Large intestine (tissue), 3 donors: ENCODE results near the gene SLC35A3. TPM values are rescaled to one million over a fixed set of nuclear protein-coding genes. Genes with fewer than 3 reads are reported as not detected.

Experiments
- DNase-seq, 2 donors: peaks; one replicate each; pipeline versions ENCODE4 v3.0.0 to v3.0.0-alpha.2; 2013
- H3K27ac ChIP-seq: one replicate; pipeline ENCODE4 v1.5.1; 2013; ENCODE audit warnings: low read length
- H3K27me3 ChIP-seq: 2 replicates; pipeline ENCODE4 v1.6.1; 2013; ENCODE audit warnings: low read length; ENCODE audit not compliant: control insufficient read depth, insufficient read depth
- H3K36me3 ChIP-seq: 2 replicates; pipeline ENCODE4 v1.6.1; 2013; ENCODE audit warnings: low read length; ENCODE audit not compliant: control insufficient read depth, insufficient read depth
- H3K4me1 ChIP-seq: one replicate; pipeline ENCODE4 v1.6.1; 2013; ENCODE audit warnings: low read length; ENCODE audit not compliant: control insufficient read depth, insufficient read depth
- H3K4me3 ChIP-seq: one replicate; pipeline ENCODE4 v1.5.1; 2013; ENCODE audit warnings: low read length
- H3K9me3 ChIP-seq: one replicate; pipeline ENCODE4 v1.6.1; 2013; ENCODE audit warnings: mild to moderate bottlenecking, low read depth, low read length, moderate library complexity; ENCODE audit not compliant: control insufficient read depth
- WGBS: methylation state at CpG from one replicate; pipeline ENCODE4 v1.1.5; 2013; ENCODE audit warnings: low lambda C conversion rate; ENCODE audit not compliant: insufficient coverage; 5-methylcytosine and 5-hydroxymethylcytosine counted together
- polyA plus RNA-seq: library from polyadenylated mRNA; unstranded; fragments of 120-200 nt; gene quantifications from one replicate; pipeline ENCODE4 v1.2.1, GENCODE V29; 2013

The SLC35A3 gene
- polyA plus RNA-seq, 1 donor, result 78.9 TPM

GRCh38 chr1:100023482-100023881 is 53.7 kb downstream of the SLC35A3 start:
- Histone ChIP-seq H3K27ac (no peak overlapping the region), H3K27me3 (no peaks in the 10 kb centered on the region), H3K4me3 (no peak overlapping the region), H3K36me3 (peaks cover 14% of the 10 kb centered on the region), H3K4me1 (no peaks in the 10 kb centered on the region), H3K9me3 (no peaks in the 10 kb centered on the region)
- WGBS, result no CpG with 5 or more reads among the region's 6 CpGs
- no peak for DNase-seq

- WGBS, result no CpG with 5 or more reads among the region's 1 CpG
- no peaks in the 10 kb centered on the region for H3K4me1 ChIP-seq
- DNase-seq, result no peak
- H3K27me3 ChIP-seq, result no peaks in the 10 kb centered on the region
- H3K36me3 ChIP-seq, result peaks cover 4% of the 10 kb centered on the region
- H3K27ac ChIP-seq, result no peak overlapping the region
- no peak overlapping the region for H3K4me3 ChIP-seq
- no peaks in the 10 kb centered on the region for H3K9me3 ChIP-seq
Measured at GRCh38 chr1:100027212-100027611, 57.4 kb downstream of the SLC35A3 start.

GRCh38 chr1:100028765-100029164 is 59.0 kb downstream of the SLC35A3 start:
- H3K27ac ChIP-seq, result no peak overlapping the region
- no peaks in the 10 kb centered on the region for H3K4me1 ChIP-seq
- no peaks in the 10 kb centered on the region for H3K9me3 ChIP-seq
- H3K36me3 ChIP-seq, result peaks cover 2% of the 10 kb centered on the region
- H3K27me3 ChIP-seq, result no peaks in the 10 kb centered on the region
- WGBS, result no CpG with 5 or more reads among the region's 2 CpGs
- DNase-seq, result no peak
- no peak overlapping the region for H3K4me3 ChIP-seq

- no peak for DNase-seq
- H3K36me3 ChIP-seq, result no peaks in the 10 kb centered on the region
- no peak overlapping the region for H3K27ac ChIP-seq
- no peak overlapping the region for H3K4me3 ChIP-seq
- no peaks in the 10 kb centered on the region for H3K9me3 ChIP-seq
- no peaks in the 10 kb centered on the region for H3K27me3 ChIP-seq
- H3K4me1 ChIP-seq, result no peaks in the 10 kb centered on the region
Measured at GRCh38 chr1:100034470-100034869, 64.7 kb downstream of the SLC35A3 start.

GRCh38 chr1:100035214-100035613 is 65.4 kb downstream of the SLC35A3 start:
- Histone ChIP-seq H3K27ac (no peak overlapping the region), H3K27me3 (no peaks in the 10 kb centered on the region), H3K4me3 (no peak overlapping the region), H3K36me3 (no peaks in the 10 kb centered on the region), H3K4me1 (peaks cover under 1% of the 10 kb centered on the region), H3K9me3 (no peaks in the 10 kb centered on the region)
- no CpG with 5 or more reads among the region's 1 CpG for WGBS
- no peak for DNase-seq

GRCh38 chr1:100036718-100037655 is 67.2 kb downstream of the SLC35A3 start:
- DNase-seq, result peak in 1 of 2 donors; percentile 66
- H3K27me3 ChIP-seq, result no peaks in the 10 kb centered on the region

GRCh38 chr1:100037656-100037926 is 67.8 kb downstream of the SLC35A3 start:
- Histone ChIP-seq H3K4me3 (peak overlapping the region; percentile 86), H3K4me1 (peaks cover 6% of the 10 kb centered on the region), H3K27me3 (no peaks in the 10 kb centered on the region), H3K27ac (peak overlapping the region; percentile 98), H3K9me3 (no peaks in the 10 kb centered on the region), H3K36me3 (no peaks in the 10 kb centered on the region)
- WGBS, result 0% methylated on average over 2 of the region's 8 CpGs
- DNase-seq, result no peak

More at GRCh38 chr1:100036718-100037655, 67.2 kb downstream of the SLC35A3 start:
- H3K9me3 ChIP-seq, result no peaks in the 10 kb centered on the region
- peaks cover 6% of the 10 kb centered on the region for H3K4me1 ChIP-seq
- peak overlapping the region; percentile 98 for H3K27ac ChIP-seq
- H3K36me3 ChIP-seq, result no peaks in the 10 kb centered on the region
- peak overlapping the region; percentile 86 for H3K4me3 ChIP-seq
- 0% methylated on average over 2 of the region's 11 CpGs for WGBS

- H3K27me3 ChIP-seq, result no peaks in the 10 kb centered on the region
- peaks cover 6% of the 10 kb centered on the region for H3K4me1 ChIP-seq
- peak; percentile 87 to 94 for DNase-seq
- H3K27ac ChIP-seq, result peak overlapping the region; percentile 98
- peak overlapping the region; percentile 86 for H3K4me3 ChIP-seq
- no peaks in the 10 kb centered on the region for H3K36me3 ChIP-seq
- no peaks in the 10 kb centered on the region for H3K9me3 ChIP-seq
- no CpG with 5 or more reads among the region's 87 CpGs for WGBS
Measured at GRCh38 chr1:100037927-100038659, 68.3 kb downstream of the SLC35A3 start.

- peak; percentile 77 to 91 for DNase-seq
- H3K27me3 ChIP-seq, result no peaks in the 10 kb centered on the region
- peaks cover 6% of the 10 kb centered on the region for H3K4me1 ChIP-seq
- H3K4me3 ChIP-seq, result peak overlapping the region; percentile 86
- no peaks in the 10 kb centered on the region for H3K9me3 ChIP-seq
- H3K36me3 ChIP-seq, result no peaks in the 10 kb centered on the region
- peak overlapping the region; percentile 98 for H3K27ac ChIP-seq
- no CpG with 5 or more reads among the region's 37 CpGs for WGBS
Measured at GRCh38 chr1:100038660-100039287, 69.0 kb downstream of the SLC35A3 start.

- Histone ChIP-seq H3K9me3 (peaks cover 2% of the 10 kb centered on the region), H3K36me3 (no peaks in the 10 kb centered on the region), H3K27me3 (no peaks in the 10 kb centered on the region), H3K4me1 (peaks cover 6% of the 10 kb centered on the region), H3K27ac (peak overlapping the region; percentile 98), H3K4me3 (peak overlapping the region; percentile 86)
- peak in 1 of 2 donors; percentile 29 for DNase-seq
- 38% methylated on average over 1 of the region's 2 CpGs for WGBS
Measured at GRCh38 chr1:100039591-100039990, 69.8 kb downstream of the SLC35A3 start.
